NK-92 (cell line): ENCODE measurements around the gene RHOBTB3.
"Not testable (repeated sequence)": the region's sequence is repeated elsewhere in the genome, so short reads cannot be mapped to it uniquely, and the experiment has no call there.

Experiments
- DNase-seq: peaks from one replicate; lab custom pipeline; 2025; ENCODE audit not compliant: unreplicated experiment; lab: John Stamatoyannopoulos, UW

The RHOBTB3 gene

DNA sequence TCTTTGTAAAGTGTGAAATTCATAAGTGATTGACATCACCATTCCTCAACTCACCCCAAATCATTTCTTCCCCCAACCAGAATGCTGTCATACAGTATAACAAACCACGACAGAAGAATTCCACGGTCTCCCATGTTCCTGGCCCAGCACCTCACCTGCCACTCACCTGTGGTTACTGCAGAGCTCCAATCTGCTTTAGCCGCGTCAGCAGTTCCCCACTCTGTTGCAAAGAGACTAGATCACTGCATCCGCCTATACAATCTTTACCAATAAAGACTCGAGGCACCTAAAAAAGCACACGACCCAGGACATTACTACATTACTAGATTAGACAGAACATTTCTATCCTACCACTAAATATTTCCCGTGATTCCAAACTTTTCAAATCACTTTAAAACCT is 85.2 kb downstream of the RHOBTB3 start:
- no peak for DNase-seq

DNA sequence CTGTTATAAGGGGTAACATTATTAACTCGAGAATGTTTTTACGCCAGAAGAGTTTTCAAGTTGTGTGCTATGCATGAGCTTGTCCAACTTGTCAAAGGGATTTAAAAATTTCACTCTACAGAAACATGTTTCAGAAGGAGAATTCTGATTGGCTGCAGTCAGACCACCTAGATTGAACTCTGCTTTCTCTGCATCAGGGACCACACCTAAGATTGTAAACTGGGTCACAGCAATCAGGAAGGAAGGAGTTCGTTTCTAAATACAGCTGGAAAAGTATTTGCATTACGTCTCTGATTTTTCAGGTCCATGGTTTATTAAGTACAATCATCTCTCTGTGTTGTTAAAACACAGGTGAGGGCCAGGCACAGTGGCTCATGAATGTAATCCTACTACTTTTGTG is 85.6 kb downstream of the RHOBTB3 start:
- DNase-seq = no peak

DNA sequence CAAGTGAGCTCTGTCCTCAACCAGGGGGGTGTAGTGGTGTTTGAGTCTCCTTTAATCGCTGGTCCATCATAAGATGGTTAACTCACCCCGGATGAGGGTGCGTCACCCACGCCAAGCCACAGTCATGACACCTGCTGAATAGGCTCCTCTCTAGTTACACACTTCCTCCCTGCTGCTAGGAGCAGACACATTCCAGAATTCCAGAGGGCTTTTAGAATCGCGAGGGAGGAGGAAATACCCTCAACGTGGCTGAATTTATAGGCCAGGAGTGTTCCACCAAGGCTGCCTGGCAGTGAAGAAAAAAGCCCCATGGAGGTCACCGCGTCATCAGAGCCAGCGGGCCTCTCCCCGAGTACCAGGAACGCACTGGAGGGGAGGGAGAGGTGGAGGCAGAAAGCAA is 86.3 kb downstream of the RHOBTB3 start:
- no peak for DNase-seq

DNA sequence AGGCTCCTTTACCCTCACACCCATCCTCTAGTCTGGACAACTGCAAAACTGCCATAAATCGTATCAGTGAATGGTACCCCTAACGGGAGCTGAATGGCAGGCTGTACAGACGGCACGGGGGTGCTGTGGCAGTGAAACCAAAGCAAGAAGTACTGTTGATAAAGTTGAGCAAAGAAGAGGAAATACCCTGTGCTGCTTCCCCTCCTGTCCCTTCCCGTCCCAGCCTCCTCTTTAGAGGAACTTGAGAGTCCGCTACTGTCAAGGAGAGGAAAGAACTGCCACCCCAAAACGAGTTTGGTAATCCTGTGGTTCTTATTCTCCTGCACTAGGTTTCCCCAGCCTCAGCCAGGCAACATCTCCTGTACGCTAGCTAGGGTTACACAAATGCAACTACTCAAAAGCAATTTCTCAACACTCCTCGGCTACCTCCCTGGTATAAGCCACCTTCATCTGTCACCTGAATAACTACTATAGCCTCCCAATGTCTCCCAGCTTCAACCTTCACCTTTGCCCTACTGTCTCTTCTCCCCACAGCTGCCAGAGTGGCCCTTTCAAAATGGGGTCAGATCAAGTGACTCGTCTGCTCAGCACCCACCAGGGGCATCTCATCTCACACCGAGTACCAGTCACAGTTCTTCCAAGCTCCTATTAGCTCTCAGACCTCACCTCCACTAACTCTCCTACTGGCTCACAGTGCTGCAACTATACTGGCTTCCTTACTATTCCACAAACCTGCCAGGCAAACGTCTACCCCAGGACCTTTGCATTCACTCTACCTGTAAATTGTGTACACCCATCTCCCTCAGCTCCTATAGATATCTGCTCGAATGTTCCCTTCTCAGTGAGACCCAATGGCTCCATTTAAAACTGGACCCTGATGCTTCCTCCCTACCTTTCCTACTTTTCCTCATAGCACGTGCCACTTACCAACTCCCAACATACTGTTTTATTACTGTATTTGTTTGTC is 87.3 kb downstream of the RHOBTB3 start:
- no peak for DNase-seq

DNA sequence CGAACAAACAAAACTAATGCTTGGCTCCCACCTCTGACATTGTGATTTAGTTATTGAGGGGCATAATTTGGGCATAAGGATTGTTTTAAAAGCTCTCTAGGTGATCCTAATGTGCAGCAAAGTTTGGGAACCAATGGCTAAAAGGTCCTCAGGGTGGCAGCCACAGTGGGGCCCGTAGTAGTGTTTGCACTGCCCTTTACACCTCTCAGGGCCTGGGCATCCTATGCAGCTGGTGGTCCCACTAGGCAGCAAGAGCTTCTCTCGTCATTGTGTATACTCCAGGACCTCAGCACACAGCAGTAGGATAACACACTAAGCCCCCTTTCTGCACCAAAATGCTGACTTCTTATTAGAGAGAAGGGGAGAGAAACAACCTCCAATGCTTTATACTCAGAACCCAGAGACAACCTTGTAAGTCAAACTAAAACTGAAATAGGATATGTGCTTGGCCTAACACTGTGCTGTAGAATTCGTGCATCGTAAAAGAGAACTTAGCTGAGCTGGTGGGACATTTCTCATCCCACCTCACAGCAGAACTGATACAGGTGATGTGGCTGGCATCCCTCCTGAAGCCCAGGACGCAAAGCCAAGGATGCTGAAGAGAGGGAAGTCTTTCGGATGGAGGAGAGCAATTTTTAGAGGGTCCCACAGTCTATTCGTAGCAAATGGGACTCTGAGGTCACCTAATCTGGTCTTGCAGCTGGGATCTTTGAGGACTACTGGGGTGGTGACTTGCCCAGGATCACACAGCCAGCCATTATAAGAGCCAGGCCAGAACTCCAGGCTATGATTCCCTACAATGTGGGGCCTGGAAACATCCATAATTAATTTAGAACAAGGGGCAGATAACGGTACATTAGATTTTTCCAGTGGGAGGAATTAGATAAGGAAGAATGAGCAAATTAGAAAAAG is 90.2 kb downstream of the RHOBTB3 start:
- DNase-seq = no peak

DNA sequence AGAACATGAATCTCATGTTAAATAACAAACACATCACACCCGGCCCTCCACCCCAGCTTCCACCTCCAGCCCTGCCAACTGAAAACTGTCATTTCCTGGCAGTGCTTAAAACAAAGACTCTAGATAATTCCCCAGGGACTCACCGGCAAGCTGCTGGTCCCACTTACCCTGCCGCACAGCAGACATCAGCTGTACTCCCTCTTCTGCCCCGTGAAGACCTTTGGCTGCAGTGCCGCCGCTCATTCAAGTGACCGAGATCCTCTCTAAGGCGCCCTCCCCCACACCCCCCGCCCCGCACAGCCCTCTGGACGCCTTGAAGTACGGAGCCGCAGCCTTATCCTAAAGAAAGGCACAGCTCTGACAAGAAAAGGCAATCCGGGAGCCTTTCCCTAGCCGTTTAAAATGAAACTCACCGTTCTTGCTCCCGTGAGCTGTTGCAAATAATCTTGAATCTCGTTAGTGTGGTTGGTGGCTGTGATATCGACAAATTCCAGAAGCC is 91.0 kb downstream of the RHOBTB3 start:
- DNase-seq = no peak

DNA sequence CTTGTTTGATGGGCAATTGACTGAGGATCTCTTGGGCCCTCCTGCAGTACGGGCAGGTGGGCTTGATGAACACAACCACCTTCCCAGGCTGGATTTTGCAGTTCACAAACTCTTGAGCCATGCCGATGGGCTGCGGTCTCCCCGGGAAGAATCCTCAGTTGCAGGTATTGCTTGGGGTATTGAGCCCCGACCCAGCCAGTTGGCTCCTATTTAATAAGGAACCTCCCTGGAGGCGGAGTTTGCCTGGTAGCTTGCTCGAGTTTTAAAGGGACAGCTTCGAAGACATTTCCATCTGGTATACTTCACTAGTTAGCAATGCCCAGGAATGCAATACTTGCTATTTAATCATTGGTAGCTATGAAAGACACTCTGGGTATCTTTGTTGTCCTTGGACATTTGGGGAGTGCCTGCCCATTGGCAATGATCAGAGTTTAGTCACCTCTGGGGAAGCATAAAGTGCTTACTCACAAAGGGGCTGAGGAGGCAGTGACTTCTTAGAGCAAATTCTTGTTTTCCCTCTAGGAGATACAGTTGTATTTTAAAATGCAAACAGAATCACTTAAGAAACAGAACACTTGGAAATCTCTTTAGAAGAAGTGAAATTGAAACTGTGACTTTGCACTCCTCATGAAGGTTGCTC is 91.5 kb downstream of the RHOBTB3 start, which contains the start of gene GLRX:
Gene GLRX (minus strand): TSS at position 185 of the 640 bp plus-strand sequence. CDS start 64 bp downstream, at position 121.
- DNase-seq = no peak

DNA sequence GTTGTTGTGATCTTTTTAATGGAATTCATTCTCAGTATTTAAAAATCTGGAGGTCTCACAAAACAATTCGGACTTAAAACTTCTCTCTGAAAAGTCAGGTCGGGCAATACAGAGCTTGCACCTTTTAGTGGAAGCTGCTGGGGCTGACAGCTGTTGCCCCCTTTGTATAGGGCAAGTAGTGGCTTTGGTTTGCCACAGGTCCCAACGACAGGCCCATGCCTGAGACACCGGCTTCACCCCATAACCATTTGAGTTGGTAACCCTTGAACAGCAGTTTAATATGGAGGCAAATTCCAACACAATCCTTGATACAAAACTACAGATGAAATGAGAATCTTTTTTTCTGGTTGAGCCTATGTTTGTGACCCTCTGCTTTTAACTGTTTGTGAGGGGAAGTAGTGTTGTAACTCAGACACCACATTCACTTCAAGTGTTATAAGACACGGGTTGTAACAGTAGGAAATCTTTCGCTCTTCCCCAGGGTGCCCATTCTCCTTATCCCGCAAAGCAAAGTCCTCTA is 92.1 kb downstream of the RHOBTB3 start:
- no peak for DNase-seq

DNA sequence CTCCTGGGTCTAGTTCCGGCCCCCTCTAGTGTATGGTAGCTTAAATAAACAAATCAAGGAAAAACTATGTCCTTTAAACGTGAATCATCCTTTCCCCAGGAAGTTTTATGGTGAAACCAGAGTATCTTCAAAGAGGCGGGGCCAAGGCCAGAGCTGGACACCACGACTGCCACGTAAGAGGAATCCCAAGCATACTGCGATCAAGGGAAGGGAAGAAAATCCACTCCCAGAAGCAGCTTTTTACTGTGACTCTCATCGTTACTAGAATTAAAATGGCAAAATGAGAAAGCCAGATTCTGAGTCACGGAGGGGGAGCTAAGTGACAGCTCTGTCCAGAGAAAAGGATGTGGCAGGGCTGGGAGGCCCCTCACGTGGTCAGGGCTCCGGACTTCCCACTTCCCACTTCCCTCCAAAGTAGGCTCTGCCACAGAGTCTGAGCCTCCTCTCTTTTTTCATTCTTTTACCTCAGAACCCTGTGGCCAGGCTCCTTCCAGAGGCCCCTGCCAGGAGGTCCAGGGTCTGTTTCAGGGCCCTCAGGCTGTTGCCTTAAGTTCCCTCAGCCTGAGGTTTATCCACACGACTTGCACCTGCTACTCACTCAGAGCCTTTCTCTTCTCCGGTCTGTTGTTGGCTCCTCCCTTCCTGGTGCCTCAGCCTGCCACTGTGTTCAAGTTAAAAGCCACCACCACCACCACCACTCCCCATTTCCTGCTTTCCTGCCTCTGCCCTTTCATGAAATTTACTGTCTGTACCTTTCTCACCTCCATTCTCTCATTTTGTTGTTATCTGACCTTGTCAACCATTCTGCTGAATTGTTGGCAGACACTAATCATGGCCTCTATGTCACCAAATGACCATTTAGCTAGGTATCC is 92.8 kb downstream of the RHOBTB3 start:
- DNase-seq = no peak

DNA sequence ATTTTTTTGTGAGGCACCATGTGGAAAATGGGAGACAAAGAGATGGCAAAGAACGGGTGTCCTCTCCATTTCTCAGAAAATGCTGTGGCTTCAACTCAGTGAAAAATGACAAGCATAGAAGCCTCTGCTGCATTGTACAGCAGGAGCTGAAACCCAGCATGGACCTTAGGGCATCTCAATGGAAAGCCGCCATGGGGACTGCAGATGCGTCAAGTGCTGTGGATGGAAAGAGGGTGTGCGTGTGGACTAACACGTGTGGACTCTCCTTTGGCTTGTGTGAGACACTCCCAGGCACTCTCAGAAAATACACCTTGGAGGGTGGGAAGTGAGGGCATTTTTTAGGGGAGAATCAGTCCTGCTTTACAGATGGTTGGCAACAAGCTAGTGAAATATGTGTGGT is 93.6 kb downstream of the RHOBTB3 start:
- no peak for DNase-seq

DNA sequence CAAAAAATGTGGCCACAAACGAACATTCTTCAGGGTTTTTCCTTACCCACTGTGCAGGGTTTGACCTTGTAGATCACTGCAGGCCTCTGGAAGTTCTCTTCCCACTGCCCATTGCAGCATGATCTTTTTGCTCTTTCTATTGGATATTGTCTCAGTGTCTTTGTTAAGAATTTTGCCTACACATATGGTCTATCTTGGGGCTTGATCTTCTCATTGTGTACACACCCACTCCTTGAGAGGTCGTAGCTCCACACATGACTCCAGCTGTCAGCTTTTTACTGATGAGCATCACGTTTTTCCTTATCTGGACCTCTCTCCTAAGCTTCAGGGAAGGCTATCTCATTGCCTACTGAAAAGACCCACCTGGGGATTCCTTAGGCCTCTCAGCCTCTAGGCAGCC is 94.4 kb downstream of the RHOBTB3 start:
- DNase-seq = no peak

DNA sequence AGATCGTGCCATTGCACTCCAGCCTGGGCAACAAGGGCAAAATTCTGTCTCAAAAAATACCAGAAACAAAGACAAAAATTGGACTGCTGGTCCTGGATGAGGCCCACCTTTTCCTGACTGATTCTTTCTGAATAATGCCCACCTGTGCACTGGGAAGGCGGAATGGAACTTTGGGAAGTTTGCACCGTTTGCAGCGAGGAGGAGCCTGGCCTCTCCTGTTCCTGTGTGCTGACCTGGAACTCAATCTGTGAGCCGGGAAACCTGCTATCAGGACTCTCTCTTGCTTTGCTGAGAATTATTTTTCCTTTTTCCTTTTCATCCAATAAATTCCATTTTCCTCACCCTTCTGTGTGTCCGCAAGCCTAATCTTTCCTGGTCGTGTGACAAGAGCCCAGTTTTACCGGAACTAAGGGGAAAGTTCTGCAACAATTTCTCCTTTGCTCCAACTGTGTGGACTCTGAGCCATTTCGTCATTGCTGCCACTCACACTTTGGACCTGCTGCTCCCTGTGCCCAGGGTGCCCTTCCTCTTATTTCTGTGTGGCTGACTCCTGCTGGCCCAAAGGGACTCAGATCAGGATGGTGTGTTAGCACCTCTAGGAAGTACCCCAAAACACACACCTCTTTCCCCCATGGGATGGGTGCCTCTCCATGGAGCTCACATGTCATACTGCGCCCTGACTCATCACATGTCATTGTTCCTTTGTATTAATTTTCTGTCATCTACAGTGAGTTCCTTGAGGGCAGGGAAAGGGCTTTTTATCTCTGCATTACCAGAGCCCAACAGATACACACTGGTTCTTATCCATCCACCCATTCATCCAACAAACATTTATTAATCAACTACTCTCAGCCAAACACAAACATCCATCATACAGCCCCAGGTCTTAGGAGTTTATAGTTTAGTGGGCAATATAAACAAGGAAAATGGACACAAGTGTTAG is 96.1 kb downstream of the RHOBTB3 start:
- no peak for DNase-seq

DNA sequence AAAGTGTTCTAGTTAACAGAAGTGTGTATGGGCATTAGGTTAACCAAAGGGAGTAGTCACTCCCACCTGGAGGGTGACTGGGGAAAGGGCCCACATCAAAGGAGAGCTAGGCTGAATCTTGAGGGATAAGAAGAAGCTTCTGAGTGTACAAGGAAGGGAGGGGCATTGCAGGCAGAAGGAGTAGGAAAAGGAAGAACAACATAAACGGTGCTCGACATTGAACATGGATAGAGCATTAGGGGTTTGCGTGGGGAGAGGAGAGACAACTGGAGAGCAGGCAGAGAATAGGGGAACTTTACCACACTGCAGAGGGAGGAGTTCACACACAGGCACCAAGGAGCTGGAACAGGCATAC is 96.7 kb downstream of the RHOBTB3 start:
- DNase-seq = no peak

DNA sequence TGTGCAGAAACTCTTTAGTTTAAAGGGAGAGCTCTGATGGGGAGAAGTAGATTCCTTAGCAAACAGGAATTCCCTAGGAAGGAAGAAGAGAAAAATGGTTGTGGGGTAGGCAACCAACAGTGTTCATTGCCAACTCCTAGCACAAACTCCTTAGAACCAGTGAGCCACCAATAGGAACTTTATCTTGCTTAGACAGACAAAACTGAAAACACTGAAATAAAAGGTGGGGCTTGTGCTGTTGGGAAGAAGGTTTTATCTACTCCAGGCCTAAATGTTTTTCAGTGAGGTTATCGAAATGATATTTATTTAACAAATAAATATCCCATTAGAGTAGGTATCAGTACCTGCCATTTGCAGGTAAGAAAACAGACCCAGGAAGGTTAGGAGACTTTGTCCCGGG is 99.1 kb downstream of the RHOBTB3 start:
- DNase-seq = no peak

DNA sequence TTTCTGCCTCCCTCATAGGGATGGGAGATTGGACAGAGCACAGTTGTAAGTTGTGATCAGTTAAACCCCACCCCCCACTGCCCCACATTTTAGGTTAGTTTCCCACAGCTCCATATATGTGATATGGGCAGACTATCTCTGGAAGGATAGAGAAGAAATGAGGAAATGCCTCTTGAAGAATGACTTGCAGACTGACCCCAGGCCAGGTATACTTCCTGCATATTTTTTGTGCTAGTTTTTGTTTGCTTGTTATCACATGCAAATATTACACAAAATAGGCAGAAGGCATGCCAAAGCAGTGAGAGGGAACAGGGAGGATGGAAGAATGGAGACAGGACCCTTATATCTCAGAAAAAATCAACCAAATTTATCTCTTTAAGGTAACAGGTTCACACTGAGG is 101.5 kb downstream of the RHOBTB3 start:
- DNase-seq = no peak

DNA sequence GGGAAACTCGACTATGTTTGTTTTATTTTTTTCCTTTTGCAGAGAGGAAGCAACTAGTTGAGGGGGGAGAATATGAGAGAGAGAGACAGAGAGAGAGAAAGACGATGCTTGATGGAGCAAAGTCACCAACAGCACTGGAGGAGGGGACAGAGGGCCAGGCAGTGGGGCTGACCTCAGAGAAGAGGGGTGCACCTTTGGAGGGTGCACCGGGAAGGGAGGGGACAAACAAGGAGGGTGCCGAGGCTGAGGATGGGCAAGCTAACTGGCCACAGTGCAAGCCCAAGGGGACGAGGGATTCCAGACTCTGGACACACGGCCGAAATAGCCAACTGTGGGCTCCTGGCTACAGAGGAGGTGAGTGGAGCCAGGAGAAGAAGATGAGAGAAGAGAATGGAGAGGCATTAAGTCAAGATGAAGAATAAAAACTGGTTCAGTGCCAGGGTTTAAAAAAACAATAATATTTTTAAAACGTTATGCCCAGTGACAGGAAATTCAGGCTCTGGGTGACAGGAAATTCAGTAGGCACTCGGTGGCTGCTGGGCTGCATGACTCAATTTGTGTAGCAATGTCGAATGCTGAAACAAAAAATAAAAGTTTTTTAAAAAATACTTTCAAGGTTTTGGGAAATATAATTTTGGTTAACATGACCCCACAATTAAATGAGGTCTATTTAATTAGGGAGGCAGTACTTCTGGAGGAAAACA is 104.7 kb downstream of the RHOBTB3 start:
- no peak for DNase-seq

DNA sequence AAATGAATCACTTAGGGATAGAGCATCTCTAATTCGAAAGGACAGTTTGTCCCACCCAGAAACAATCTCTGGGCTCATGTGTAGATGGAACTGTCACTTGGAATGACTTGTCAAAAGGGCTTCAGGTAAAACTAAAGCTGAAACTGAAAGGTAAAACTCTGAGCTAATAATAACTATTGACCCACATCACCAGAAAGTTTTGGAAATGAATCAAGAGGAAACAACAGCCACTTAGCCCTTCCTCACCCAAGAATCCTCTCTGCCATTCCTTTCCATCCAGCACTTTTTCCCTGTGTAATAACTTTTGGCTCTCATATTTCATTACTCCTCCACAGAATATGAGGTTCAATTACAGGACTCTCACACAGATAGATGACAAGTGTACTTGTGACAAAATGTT is 105.4 kb downstream of the RHOBTB3 start:
- DNase-seq = no peak

DNA sequence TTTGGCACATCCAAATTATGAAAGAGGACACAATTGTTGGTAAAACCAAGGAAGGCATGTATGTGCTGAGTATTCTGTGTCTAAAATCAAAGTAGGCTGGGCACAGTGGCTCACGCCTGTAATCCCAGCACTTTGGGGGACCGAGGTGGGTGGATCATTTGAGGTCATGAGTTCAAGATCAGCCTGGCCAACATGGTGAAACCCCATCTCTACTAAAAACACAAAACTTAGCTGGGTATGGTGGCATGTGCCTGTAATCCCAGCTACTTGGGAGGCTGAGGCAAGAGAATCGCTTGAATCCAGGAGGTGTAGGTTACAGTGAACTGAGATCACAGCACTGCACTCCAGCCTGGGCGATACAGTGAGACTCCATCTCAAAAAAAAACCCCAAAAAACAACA is 105.8 kb downstream of the RHOBTB3 start:
- DNase-seq = not testable (repeated sequence)
